GM06990 (cell line): ENCODE measurements around the gene B3GNT5.

Experiments used
- DNase-seq: peaks from one replicate; pipeline ENCODE4 v3.0.0-alpha.2; 2011; ENCODE audit not compliant: insufficient read length; ENCODE audit errors: extremely low read depth
- H3K27me3 ChIP-seq: replicated peaks from 2 replicates; pipeline ENCODE4 v1.6.0; 2011; ENCODE audit warnings: low read length; ENCODE audit not compliant: control insufficient read depth, insufficient read depth
- H3K36me3 ChIP-seq: 2 replicates; pipeline ENCODE4 v1.5.1; 2011; ENCODE audit warnings: low read length; ENCODE audit not compliant: control insufficient read depth, insufficient read depth
- H3K4me3 ChIP-seq: replicated peaks from 2 replicates; pipeline ENCODE4 v1.5.1; 2011; ENCODE audit warnings: low read depth, mild to moderate bottlenecking, control low read depth, low read length
- CTCF ChIP-seq: IDR thresholded peaks from 2 replicates; pipeline ENCODE4 v1.5.1; 2011; ENCODE audit warnings: low read length, control low read depth, mild to moderate bottlenecking, inconsistent platforms; ENCODE audit not compliant: insufficient read depth, poor library complexity, severe bottlenecking

B3GNT5 gene

GRCh38 chr3:183303690-183304089 lies 50.6 kb downstream of the B3GNT5 start:
- no peak for DNase-seq
- H3K4me3 ChIP-seq: no peak overlapping the region
- no peaks in the 10 kb centered on the region for H3K27me3 ChIP-seq
- no peaks in the 10 kb centered on the region for H3K36me3 ChIP-seq
- TF ChIP-seq CTCF: no peak

GRCh38 chr3:183306798-183307671 lies 54.0 kb downstream of the B3GNT5 start:
- DNase-seq: peak; percentile 42
- TF ChIP-seq CTCF: no peak
- H3K36me3 ChIP-seq: no peaks in the 10 kb centered on the region
- H3K4me3 ChIP-seq: no peak overlapping the region
- H3K27me3 ChIP-seq: no peaks in the 10 kb centered on the region

GRCh38 chr3:183307749-183308148 lies 54.7 kb downstream of the B3GNT5 start:
- TF ChIP-seq CTCF: no peak
- Histone ChIP-seq H3K36me3 (no peaks in the 10 kb centered on the region), H3K4me3 (no peak overlapping the region), H3K27me3 (no peaks in the 10 kb centered on the region)
- DNase-seq: no peak

GRCh38 chr3:183308751-183309150 lies 55.7 kb downstream of the B3GNT5 start:
- no peaks in the 10 kb centered on the region for H3K36me3 ChIP-seq
- no peak for TF ChIP-seq CTCF
- no peaks in the 10 kb centered on the region for H3K27me3 ChIP-seq
- no peak for DNase-seq
- no peak overlapping the region for H3K4me3 ChIP-seq

GRCh38 chr3:183309276-183309675 lies 56.2 kb downstream of the B3GNT5 start:
- Histone ChIP-seq H3K4me3 (no peak overlapping the region), H3K27me3 (no peaks in the 10 kb centered on the region), H3K36me3 (no peaks in the 10 kb centered on the region)
- no peak for DNase-seq
- no peak for TF ChIP-seq CTCF
